Kidney (tissue), 14 donors: ENCODE data around the gene FAM131C. TPM values are rescaled to one million over a fixed set of nuclear protein-coding genes. Genes with fewer than 3 reads are reported as not detected.

Experiments
- DNase-seq, 5 donors: peaks; one replicate each; pipeline ENCODE4 v3.0.0-alpha.2; 2013 to 2020
- FAIRE-seq: peaks from 2 replicates; lab custom pipeline; 2012; peaks lifted over from hg19 to GRCh38; lab: Jason Lieb, UNC
- H3K27ac ChIP-seq, 2 donors: one replicate each; pipeline ENCODE4 v1.7.0; 2013; ENCODE audit warnings: low read depth in 2 of 2, low read length in 2 of 2, inconsistent platforms in 1 of 2
- H3K27me3 ChIP-seq: one replicate; pipeline ENCODE4 v1.7.1; 2013; ENCODE audit warnings: low read length, inconsistent platforms; ENCODE audit not compliant: control insufficient read depth, insufficient read depth
- H3K36me3 ChIP-seq, 3 donors: one replicate each; pipeline versions ENCODE4 v1.7.0 to v1.7.1; 2013; ENCODE audit warnings: low read length in 3 of 3, control low read depth in 1 of 3, inconsistent platforms in 1 of 3; ENCODE audit not compliant: insufficient read depth in 3 of 3, control insufficient read depth in 2 of 3
- H3K4me1 ChIP-seq, 3 donors: one replicate each; pipeline versions ENCODE4 v1.7.0 to v1.7.1; 2013; ENCODE audit warnings: low read length in 3 of 3, inconsistent platforms in 1 of 3, low read depth in 1 of 3; ENCODE audit not compliant: control insufficient read depth in 2 of 3, insufficient read depth in 2 of 3
- H3K4me3 ChIP-seq, 3 donors: one replicate each; pipeline versions ENCODE4 v1.7.0 to v1.8.1; 2013; ENCODE audit warnings: low read length in 3 of 3, control low read depth in 1 of 3, inconsistent platforms in 1 of 3
- H3K9ac ChIP-seq, 3 donors: one replicate each; pipeline versions ENCODE4 v1.7.0 to v1.7.1; 2013; ENCODE audit warnings: low read length in 3 of 3, control low read depth in 1 of 3, inconsistent platforms in 1 of 3
- H3K9me3 ChIP-seq, 3 donors: one replicate each; pipeline versions ENCODE4 v1.7.0 to v1.7.1; 2013; ENCODE audit warnings: low read length in 3 of 3, control low read depth in 1 of 3, inconsistent platforms in 1 of 3; ENCODE audit not compliant: control insufficient read depth in 2 of 3, insufficient read depth in 1 of 3
- intact Hi-C: fragments of 100-400 bp; cut with DNase I; formaldehyde crosslinking; loops from one replicate; pipeline ENCODE4 v1.11.1; 2022
- polyA plus RNA-seq: library from polyadenylated mRNA; stranded (reverse); fragments of 350-450 nt; fragmentation: Illumina TruSeq; extraction: RNeasy Lipid Tissue Mini Kit (QIAGEN cat#74804); gene quantifications from one replicate; pipeline ENCODE4 v1.2.3, GENCODE V29; 2014; ENCODE audit warnings: low read depth, low replicate concordance; ENCODE audit not compliant: insufficient read depth
- total RNA-seq: library from RNA; stranded (reverse); fragmentation: NEBNext Ultra II Directional; extraction: Animal tissue kit (Norgen Biotek cat#: 25700); gene quantifications from one replicate; pipeline ENCODE4 v1.2.1, GENCODE V29; 2021
- TF ChIP-seq, protein P1 (sequence below): IDR thresholded peaks from 3 replicates; pipeline ENCODE4 v1.5.1; 2012; ENCODE audit warnings: mild to moderate bottlenecking, moderate library complexity, borderline replicate concordance; ENCODE audit not compliant: insufficient read depth; ENCODE audit errors: extremely low read depth
- donor health status: control.
- donor health status: control.
- donor health status: control.
- donor health status: control.
- donor health status: control.
- donor health status: DM: yes; HTN: yes; CAD: no.
- donor health status: Normal renal cell carcinoma (clear cell type).

FAM131C gene
- total and polyA plus RNA-seq, 2 donors from 2014 or later, result 5.0 to 12.0 TPM

DNA sequence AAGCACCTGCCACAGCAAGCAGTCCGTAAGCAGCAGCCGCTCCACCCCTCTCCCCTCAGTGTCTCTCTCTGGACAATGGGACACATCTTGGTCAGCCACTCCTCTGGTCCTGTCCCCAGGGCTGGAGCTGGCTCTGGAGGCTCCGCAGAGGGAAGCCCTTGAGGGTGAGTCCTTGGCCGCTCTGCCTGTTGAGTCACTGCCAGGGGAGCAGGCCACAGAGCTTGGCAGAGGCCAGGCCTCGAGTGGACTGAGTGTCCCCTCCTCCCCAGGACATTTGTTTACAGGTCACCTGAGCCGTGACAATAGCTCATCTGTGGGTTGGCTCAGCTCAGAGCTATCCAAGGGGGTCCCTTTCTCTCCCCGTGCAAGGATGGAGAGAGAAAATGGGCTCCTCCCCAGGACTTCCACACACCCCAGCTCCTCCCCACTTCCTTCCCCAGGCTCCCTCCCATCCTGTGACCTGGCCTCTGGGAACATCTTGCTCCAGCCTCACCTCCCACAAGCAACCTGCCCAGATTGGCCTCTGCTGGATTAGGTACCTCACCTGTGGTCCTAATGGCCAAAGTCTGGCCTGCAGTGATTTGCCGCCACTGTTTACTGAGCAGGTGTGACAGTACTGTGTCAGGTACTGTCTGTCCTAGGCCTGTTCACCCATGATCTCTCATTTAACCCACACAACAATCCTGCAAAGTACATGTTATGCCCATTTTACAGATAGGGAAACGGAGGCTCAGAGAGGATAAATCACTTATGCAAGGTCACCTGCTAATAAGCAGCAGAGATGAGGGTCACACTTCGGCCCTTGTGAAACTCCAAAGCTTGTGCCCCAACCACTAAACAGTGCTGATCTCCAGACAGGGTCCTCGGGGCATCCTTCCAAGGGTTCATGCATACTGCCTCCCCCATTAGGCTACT lies 4.8 kb downstream of the FAM131C start:
- no peak for FAIRE-seq
- Histone ChIP-seq H3K4me3 (no peak overlapping the region), H3K27me3 (no peaks in the 10 kb centered on the region), H3K9ac (peak overlapping the region in 1 of 3 donors; percentile 42), H3K36me3 (no peaks in the 10 kb centered on the region), H3K27ac (peak overlapping the region in 1 of 2 donors; percentile 8), H3K4me1 (peaks cover 0 to 28% (median 26%) of the 10 kb centered on the region in 3 donors), H3K9me3 (no peaks in the 10 kb centered on the region)
- intact Hi-C loops, result no loop called here
- DNase-seq, result peak in 2 of 5 donors; percentile 45 to 85
- TF ChIP-seq, protein P1, sequence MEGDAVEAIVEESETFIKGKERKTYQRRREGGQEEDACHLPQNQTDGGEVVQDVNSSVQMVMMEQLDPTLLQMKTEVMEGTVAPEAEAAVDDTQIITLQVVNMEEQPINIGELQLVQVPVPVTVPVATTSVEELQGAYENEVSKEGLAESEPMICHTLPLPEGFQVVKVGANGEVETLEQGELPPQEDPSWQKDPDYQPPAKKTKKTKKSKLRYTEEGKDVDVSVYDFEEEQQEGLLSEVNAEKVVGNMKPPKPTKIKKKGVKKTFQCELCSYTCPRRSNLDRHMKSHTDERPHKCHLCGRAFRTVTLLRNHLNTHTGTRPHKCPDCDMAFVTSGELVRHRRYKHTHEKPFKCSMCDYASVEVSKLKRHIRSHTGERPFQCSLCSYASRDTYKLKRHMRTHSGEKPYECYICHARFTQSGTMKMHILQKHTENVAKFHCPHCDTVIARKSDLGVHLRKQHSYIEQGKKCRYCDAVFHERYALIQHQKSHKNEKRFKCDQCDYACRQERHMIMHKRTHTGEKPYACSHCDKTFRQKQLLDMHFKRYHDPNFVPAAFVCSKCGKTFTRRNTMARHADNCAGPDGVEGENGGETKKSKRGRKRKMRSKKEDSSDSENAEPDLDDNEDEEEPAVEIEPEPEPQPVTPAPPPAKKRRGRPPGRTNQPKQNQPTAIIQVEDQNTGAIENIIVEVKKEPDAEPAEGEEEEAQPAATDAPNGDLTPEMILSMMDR, result no peak

DNA sequence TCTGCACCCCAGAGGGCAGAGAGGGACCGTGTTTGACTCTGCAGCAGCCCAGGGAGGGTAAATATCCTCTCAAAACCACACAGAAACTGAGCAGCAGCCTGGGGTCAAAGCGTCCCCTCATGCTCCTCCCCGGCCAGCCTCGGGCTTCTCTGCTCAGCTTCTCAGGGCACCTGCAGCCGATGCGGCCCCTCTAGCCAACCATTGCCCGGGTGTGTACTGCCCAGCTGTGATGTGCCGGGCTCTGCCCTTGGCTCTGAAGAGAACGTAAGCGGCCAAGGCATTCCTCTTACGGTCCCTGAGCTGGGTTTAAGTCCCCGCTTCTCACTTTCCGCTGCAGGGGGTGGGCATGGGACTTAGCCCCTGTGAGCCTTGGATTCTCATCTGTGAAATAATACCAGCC lies 5.5 kb downstream of the FAM131C start:
- FAIRE-seq, result no peak
- TF ChIP-seq, protein P1, result no peak
- H3K27me3 ChIP-seq, result no peaks in the 10 kb centered on the region
- no peaks in the 10 kb centered on the region for H3K9me3 ChIP-seq
- H3K4me1 ChIP-seq, result peaks cover 0 to 28% (median 26%) of the 10 kb centered on the region in 3 donors
- DNase-seq, result peak in 1 of 5 donors; percentile 45
- H3K27ac ChIP-seq, result peak overlapping the region; percentile 5 to 60
- no peak overlapping the region for H3K4me3 ChIP-seq
- intact Hi-C loops, result no loop called here
- peak overlapping the region in 1 of 3 donors; percentile 42 for H3K9ac ChIP-seq
- no peaks in the 10 kb centered on the region for H3K36me3 ChIP-seq

DNA sequence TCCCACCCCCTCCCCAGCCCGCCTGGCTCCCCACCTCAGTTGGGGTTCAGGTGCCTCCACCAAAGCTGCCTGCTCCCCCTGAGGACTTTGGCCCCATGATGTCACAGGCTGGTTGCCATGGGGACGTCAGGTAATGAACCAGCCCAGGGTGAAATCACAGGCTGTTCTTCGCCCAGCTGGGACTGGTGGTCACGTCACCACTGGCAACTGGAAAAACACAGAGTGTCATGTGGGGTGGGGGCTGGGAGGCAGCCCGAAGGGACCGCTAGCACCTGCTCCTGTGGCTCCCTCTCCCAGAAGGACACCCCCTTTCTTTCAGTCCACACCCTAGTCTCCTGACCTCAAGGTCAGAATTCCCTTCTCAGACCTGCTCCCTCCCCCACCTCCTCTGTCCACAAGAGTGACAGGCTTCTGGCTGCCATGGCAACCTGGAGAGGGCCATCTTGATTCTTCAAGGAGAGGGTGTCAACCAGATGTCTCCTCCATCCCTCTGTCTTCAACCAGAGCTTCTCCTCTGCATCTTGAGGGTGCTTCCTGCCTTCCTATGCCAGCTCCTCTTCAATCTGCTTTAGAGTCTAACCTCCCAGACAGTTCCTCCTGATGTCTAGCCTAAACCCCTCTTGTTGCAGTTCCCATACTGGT lies 6.2 kb downstream of the FAM131C start:
- TF ChIP-seq, protein P1, result no peak
- H3K27ac ChIP-seq, result peak overlapping the region; percentile 11 to 60
- no peak overlapping the region for H3K4me3 ChIP-seq
- H3K9ac ChIP-seq, result peak overlapping the region in 1 of 3 donors; percentile 42
- peak; percentile 88 to 93 (median 90) for DNase-seq
- no peaks in the 10 kb centered on the region for H3K36me3 ChIP-seq
- H3K9me3 ChIP-seq, result no peaks in the 10 kb centered on the region
- peaks cover 0 to 28% (median 26%) of the 10 kb centered on the region in 3 donors for H3K4me1 ChIP-seq
- intact Hi-C loops, result no loop called here
- FAIRE-seq, result no peak
- no peaks in the 10 kb centered on the region for H3K27me3 ChIP-seq
